K562 (cell line): Measurements from ENCODE around the gene ZNF222. TPM values are rescaled to one million over a fixed set of nuclear protein-coding genes. Genes with fewer than 3 reads are reported as not detected.

ENCODE experiments used
- ATAC-seq: fragments of 200-7000 bp; cut with Tn5 transposase; 3 replicates; pipeline ENCODE4 v1.9.1; 2020; ENCODE audit warnings: moderate library complexity
- BruUV-seq: library from RNA; stranded (reverse); fragments of 400-500 nt; replicated peaks from 2 replicates; lab custom pipeline; 2021; lab: Mats Ljungman, UMichigan
- CTCF ChIA-PET: fragments of 300-600 bp; formaldehyde crosslinking; extraction: SDS; loops from one replicate; lab custom pipeline; 2021; ENCODE audit warnings: low intra/inter-chr PET ratio; lab: Yijun Ruan, JAX
- POLR2A ChIA-PET: fragments of 300-600, 350-650 bp; sonication (Branson Sonifier 250); formaldehyde crosslinking; extraction: SDS; loops from one replicate; lab custom pipeline; 2021; ENCODE audit warnings: antibody characterized with exemption, inconsistent platforms; lab: Yijun Ruan, JAX
- DNase-seq, 4 experiments: peaks; one replicate each; pipeline versions ENCODE4 v3.0.0 to v3.0.0-alpha.2; 2011 to 2018; ENCODE audit warnings: low spot score in 3 of 4, mixed read lengths in 3 of 4; ENCODE audit errors: extremely low read depth in 1 of 4
- FAIRE-seq: peaks from 2 replicates; lab custom pipeline; 2011; peaks lifted over from hg19 to GRCh38; lab: Jason Lieb, UNC
- H2AFZ ChIP-seq: 2 replicates; pipeline ENCODE4 v1.6.0; 2011; ENCODE audit warnings: low read depth, low read length, control low read depth, inconsistent platforms
- H3K27ac ChIP-seq: fragments of 200-600 bp; 3 replicates; pipeline ENCODE4 v1.8.0; 2011; ENCODE audit warnings: low read depth, mild to moderate bottlenecking, control low read depth, inconsistent platforms, low read length, moderate library complexity, mixed read lengths; ENCODE audit errors: extremely low read depth
- H3K27me3 ChIP-seq, 2 experiments: fragments of 300-600 bp in 1 of 2; 2 replicates in 1 of 2; 3 replicates in 1 of 2; pipeline versions ENCODE4 v1.6.0 to v1.8.0; 2011; ENCODE audit warnings: inconsistent platforms in 2 of 2, low read length in 2 of 2, mild to moderate bottlenecking in 1 of 2, mixed read lengths in 1 of 2, moderate library complexity in 1 of 2; ENCODE audit not compliant: control insufficient read depth in 2 of 2, insufficient read depth in 2 of 2
- H3K36me3 ChIP-seq: fragments of 300-600 bp; 3 replicates; pipeline ENCODE4 v1.8.0; 2011; ENCODE audit warnings: mild to moderate bottlenecking, low read length, inconsistent platforms; ENCODE audit not compliant: control insufficient read depth, insufficient read depth
- H3K4me1 ChIP-seq, 2 experiments: fragments of 200-600 bp in 1 of 2; replicated peaks in 1 of 2; 2 replicates in 1 of 2; 3 replicates in 1 of 2; pipeline versions ENCODE4 v1.5.1 to v1.8.0; 2011; ENCODE audit warnings: inconsistent platforms in 2 of 2, low read length in 2 of 2, mild to moderate bottlenecking in 1 of 2, mixed read lengths in 1 of 2, moderate library complexity in 1 of 2; ENCODE audit not compliant: control insufficient read depth in 2 of 2, insufficient read depth in 2 of 2
- H3K4me2 ChIP-seq: 2 replicates; pipeline ENCODE4 v1.6.1; 2011; ENCODE audit warnings: low read length, control low read depth, inconsistent platforms, mixed read lengths; ENCODE audit not compliant: insufficient read depth
- H3K4me3 ChIP-seq: fragments of 200-600 bp; sonication (generic), shearing (Covaris generic); 2 replicates; pipeline ENCODE4 v1.5.1; 2016; ENCODE audit warnings: control low read depth, inconsistent platforms
- H3K79me2 ChIP-seq: fragments of 200-600 bp; 3 replicates; pipeline ENCODE4 v1.8.0; 2011; ENCODE audit warnings: low read length, inconsistent platforms; ENCODE audit not compliant: control insufficient read depth, insufficient read depth
- H3K9ac ChIP-seq, 2 experiments: 2 replicates each; pipeline versions ENCODE4 v1.6.0 to v1.6.1; 2011; ENCODE audit warnings: low read depth in 2 of 2, low read length in 2 of 2, control low read depth in 1 of 2, inconsistent platforms in 1 of 2, mild to moderate bottlenecking in 1 of 2, mixed read lengths in 1 of 2; ENCODE audit not compliant: insufficient read depth in 1 of 2
- H3K9me1 ChIP-seq: one replicate; pipeline ENCODE4 v1.6.0; 2011; ENCODE audit warnings: inconsistent platforms, mild to moderate bottlenecking, low read length, moderate library complexity; ENCODE audit not compliant: control insufficient read depth, insufficient read depth
- H3K9me3 ChIP-seq: replicated peaks from 2 replicates; pipeline ENCODE4 v1.5.1; 2011; ENCODE audit warnings: low read depth, low read length, inconsistent platforms; ENCODE audit not compliant: control insufficient read depth, insufficient read depth
- H4K20me1 ChIP-seq: replicated peaks from 2 replicates; pipeline ENCODE4 v1.6.1; 2011; ENCODE audit warnings: low read length, inconsistent platforms, mixed read lengths; ENCODE audit not compliant: control insufficient read depth, insufficient read depth
- ATF4 ChIP-seq: fragments of 450-650 bp; formaldehyde crosslinking; IDR thresholded peaks from 2 replicates; pipeline ENCODE4 v1.4.0; 2022; ENCODE audit warnings: mild to moderate bottlenecking, moderate library complexity
- PURB ChIP-seq: sonication (generic); formaldehyde crosslinking; IDR thresholded peaks from 2 replicates; pipeline ENCODE4 v1.9.0; 2021; ENCODE audit warnings: low read depth, mild to moderate bottlenecking, missing genetic modification reagents
- RCOR1 ChIP-seq, 2 experiments: IDR thresholded peaks; 2 replicates each; pipeline ENCODE4 v1.6.1; 2012; ENCODE audit warnings: low read depth in 2 of 2, low read length in 2 of 2, borderline replicate concordance in 1 of 2, improper control_type of control experiment in 1 of 2
- STAT5A ChIP-seq: IDR thresholded peaks from 2 replicates; pipeline ENCODE4 v1.6.1; 2012; ENCODE audit warnings: low read length, inconsistent platforms, borderline replicate concordance
- TCF7L2 ChIP-seq: fragments of 150-350 bp; IDR thresholded peaks from 2 replicates; pipeline ENCODE4 v1.6.1; 2016; ENCODE audit warnings: low read depth, mild to moderate bottlenecking, low read length, moderate library complexity
- ZSCAN29 ChIP-seq: fragments of 450-650 bp; IDR thresholded peaks from 2 replicates; pipeline ENCODE4 v1.6.1; 2017
- in situ Hi-C: fragments of 300-500 bp; cut with MboI; formaldehyde crosslinking; loops from 4 replicates; pipeline ENCODE4 v1.15.0; 2018; ENCODE audit warnings: inconsistent platforms, mixed read lengths
- intact Hi-C: fragments of 100-400 bp; cut with micrococcal nuclease; formaldehyde crosslinking; loops from 2 replicates; pipeline ENCODE4 v1.14.2; 2022
- polyA plus RNA-seq, 8 experiments: library from polyadenylated mRNA; depleted of rRNA in 4 of 8; stranded (reverse) in 5 of 8; unstranded in 3 of 8; fragments of >200 nt; fragmentation: Nextera tagmentation in 2 of 8; fragmentation: Illumina TruSeq in 1 of 8; extraction: Ambion mirVana in 2 of 8; extraction: Trizol in 1 of 8; gene quantifications; 2 replicates each; pipeline versions ENCODE4 v1.2.1 to v1.2.3, GENCODE V29; 2011 to 2014; ENCODE audit warnings: inconsistent platforms in 1 of 8, missing spikeins in 1 of 8
- total RNA-seq, 7 experiments: library from RNA; depleted of rRNA in 6 of 7; stranded (reverse); fragments of >200 nt in 6 of 7; fragmentation: Illumina TruSeq in 2 of 7; extraction: Trizol in 2 of 7; gene quantifications; 2 replicates each; pipeline versions ENCODE4 v1.2.1 to v1.2.3, GENCODE V29; 2011 to 2021; ENCODE audit warnings: low replicate concordance in 1 of 7
- TF ChIP-seq, protein P1 (sequence below): fragments of 450-650 bp; formaldehyde crosslinking; IDR thresholded peaks from 2 replicates; pipeline ENCODE4 v1.4.0; 2020; ENCODE audit warnings: mild to moderate bottlenecking, moderate library complexity

Gene ZNF222
- total and polyA plus RNA-seq, 9 of the 15 experiments (the other 6 are each of a cell fraction or from before 2014, with no cell fraction given) = 2.3 to 4.5 (median 3.0) TPM

GRCh38 chr19:44021221-44021620, 4.0 kb upstream of the ZNF222 start:
- no TSS peak for BruUV-seq
- CTCF ChIA-PET = no interaction called here
- H3K4me3 ChIP-seq = no peak overlapping the region
- no peak overlapping the region for H3K4me2 ChIP-seq
- POLR2A ChIA-PET = no interaction called here
- ATAC-seq = no peak
- no peaks in the 10 kb centered on the region for H4K20me1 ChIP-seq
- TF ChIP-seq RCOR1 (IDR thresholded peaks at IDR 0.05; ENCODE audit: borderline replicate concordance in 1 of 2, low read depth in 2 of 2, low read length in 2 of 2) (no peak), PURB (CRISPR knock-in tag) (no peak), ATF4 (CRISPR knock-in tag) (no peak), TCF7L2 (no peak), ZSCAN29 (no peak), STAT5A (no peak)
- TF ChIP-seq, protein P1, sequence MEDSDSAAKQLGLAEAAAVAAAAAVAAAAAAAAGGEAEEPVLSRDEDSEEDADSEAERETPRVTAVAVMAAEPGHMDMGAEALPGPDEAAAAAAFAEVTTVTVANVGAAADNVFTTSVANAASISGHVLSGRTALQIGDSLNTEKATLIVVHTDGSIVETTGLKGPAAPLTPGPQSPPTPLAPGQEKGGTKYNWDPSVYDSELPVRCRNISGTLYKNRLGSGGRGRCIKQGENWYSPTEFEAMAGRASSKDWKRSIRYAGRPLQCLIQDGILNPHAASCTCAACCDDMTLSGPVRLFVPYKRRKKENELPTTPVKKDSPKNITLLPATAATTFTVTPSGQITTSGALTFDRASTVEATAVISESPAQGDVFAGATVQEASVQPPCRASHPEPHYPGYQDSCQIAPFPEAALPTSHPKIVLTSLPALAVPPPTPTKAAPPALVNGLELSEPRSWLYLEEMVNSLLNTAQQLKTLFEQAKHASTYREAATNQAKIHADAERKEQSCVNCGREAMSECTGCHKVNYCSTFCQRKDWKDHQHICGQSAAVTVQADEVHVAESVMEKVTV (CRISPR knock-in tag) = no peak
- H3K27ac ChIP-seq = no peak overlapping the region
- H3K9me3 ChIP-seq = 0 out of 2 replicates have a peak, but pooled peaks cover 3% of the 10 kb centered on the region
- peaks cover 3% of the 10 kb centered on the region in 2 experiments; a peak in 1 of 5 replicates for H3K4me1 ChIP-seq
- H3K36me3 ChIP-seq = no peaks in the 10 kb centered on the region
- FAIRE-seq = no peak
- H2AFZ ChIP-seq = no peak overlapping the region
- DNase-seq = no peak
- intact Hi-C loops = no loop called here
- peaks cover 5% of the 10 kb centered on the region; the same call in 1 of the 3 replicates for H3K79me2 ChIP-seq
- no peak overlapping the region for H3K9ac ChIP-seq
- in situ Hi-C loops = no loop called here
- H3K9me1 ChIP-seq = no peaks in the 10 kb centered on the region
- H3K27me3 ChIP-seq = no peaks in the 10 kb centered on the region
